Measurements from ENCODE around the gene NOX4. TPM values are rescaled to one million over a fixed set of nuclear protein-coding genes. Genes with fewer than 3 reads are reported as not detected.

Gene NOX4
- total RNA-seq (2022; extraction: Qiagen RNA extraction; ENCODE audit: low read depth) = not detected in 5 replicates

DNA sequence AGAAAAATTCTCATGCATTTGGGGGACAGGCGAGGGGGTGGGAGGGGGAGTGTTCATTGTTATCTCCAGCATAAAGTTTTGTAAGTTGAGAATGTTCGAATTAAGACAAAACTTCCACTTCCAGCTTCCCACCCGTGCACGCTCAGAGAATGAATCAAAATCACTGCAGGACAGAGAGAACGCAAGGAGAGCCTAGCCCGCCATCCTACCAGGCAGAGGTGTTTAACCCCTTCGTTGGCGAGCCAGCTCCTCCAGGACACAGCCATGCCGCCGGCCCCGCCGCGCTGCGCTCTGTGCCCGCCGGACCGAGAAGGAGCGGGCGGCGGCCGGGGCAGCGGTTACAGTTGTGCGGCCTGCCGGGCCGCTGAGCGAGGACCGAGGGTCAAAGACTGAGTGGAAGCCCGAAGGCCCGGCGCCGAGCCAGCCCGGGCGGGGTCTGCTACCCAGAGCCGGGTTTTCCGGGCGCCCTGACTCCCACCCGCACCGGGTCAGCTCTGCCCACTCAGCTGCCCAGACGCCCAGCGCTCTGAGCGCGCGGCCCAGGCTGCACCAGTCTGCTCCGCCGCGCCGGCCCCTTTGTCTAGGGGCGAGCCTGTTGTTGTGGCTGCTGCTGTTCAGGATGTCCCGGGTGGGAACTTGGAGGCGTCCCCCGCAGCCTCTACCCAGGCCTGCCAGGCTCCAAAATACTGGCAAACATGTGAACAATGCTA is at the start of gene NOX4:
TSS of gene NOX4 (minus strand) at position 395 of the 710 bp plus-strand sequence. CDS start at position 266, 129 bp downstream.

Other genes with a start within 250 kb of the NOX4 start
- not detected in 5 replicates for gene TRIM77, start 218.9 kb upstream of the NOX4 start, total RNA-seq (2022; extraction: Qiagen RNA extraction; ENCODE audit: low read depth)